NCI-H82 (cell line): ENCODE results near the gene TM2D1.
A peak's percentile ranks its signal among the peaks of the same experiment; 100 is the strongest.

Source experiments
- DNase-seq: peaks from one replicate; lab custom pipeline; 2025; lab: John Stamatoyannopoulos, UW

Gene TM2D1

DNA sequence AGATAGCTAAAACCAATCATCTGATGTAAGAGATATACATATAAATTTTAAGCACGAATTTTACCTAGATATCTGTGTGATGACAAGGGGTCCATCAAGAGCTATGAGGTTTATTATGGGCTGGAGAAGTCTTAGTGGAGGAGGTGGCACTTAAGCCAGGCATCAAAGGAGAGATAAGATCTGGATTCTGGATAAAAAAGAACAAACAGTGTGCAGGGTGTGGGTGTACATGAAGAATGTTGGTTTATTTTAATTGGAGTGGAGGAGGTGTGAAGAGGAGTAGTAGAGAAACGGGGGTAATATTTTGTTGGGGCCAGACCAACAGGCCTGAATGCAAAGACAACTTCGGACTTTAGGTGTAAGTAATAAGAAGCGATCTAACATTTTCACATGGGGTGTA is 80.6 kb downstream of the TM2D1 start:
- DNase-seq: no peak

- no peak for DNase-seq
Observed at GRCh38 chr1:61642475-61643232, 82.3 kb downstream of the TM2D1 start.

DNA sequence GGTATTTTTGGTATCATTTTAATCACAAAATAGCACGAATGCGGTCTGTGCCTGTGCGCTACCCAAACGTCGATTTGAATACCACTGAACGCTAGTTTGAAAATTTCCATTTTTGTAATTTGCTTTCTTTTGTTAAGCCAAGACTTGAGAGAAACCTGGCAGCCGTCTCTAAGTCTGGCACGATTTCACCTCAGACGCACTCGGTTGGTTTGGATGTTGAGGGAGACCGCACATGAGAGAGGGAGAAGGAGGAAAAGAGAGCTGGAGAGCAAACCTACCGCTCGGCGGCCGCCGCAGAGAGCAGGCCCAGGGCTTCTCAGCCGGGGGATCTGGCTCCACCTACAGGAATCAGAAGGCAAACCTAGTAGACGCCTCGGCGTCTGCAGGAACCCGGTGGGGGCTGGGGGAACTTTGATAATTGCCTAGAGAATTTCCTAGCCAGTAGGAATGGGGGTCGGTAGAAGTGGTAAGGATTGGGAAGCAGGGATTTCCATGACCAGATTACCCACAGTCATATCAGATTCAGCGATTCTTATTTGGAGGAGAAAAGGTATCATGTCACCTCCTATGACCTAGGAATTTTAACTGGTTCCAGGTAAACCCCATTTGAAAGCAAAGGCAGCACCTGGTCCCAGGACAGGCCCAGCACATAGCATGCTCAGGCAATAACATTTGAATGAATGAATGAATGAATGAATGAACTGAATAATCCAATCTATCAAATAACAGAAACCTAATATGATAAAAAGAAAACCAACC is 83.2 kb downstream of the TM2D1 start:
- DNase-seq: peak; percentile 38

DNA sequence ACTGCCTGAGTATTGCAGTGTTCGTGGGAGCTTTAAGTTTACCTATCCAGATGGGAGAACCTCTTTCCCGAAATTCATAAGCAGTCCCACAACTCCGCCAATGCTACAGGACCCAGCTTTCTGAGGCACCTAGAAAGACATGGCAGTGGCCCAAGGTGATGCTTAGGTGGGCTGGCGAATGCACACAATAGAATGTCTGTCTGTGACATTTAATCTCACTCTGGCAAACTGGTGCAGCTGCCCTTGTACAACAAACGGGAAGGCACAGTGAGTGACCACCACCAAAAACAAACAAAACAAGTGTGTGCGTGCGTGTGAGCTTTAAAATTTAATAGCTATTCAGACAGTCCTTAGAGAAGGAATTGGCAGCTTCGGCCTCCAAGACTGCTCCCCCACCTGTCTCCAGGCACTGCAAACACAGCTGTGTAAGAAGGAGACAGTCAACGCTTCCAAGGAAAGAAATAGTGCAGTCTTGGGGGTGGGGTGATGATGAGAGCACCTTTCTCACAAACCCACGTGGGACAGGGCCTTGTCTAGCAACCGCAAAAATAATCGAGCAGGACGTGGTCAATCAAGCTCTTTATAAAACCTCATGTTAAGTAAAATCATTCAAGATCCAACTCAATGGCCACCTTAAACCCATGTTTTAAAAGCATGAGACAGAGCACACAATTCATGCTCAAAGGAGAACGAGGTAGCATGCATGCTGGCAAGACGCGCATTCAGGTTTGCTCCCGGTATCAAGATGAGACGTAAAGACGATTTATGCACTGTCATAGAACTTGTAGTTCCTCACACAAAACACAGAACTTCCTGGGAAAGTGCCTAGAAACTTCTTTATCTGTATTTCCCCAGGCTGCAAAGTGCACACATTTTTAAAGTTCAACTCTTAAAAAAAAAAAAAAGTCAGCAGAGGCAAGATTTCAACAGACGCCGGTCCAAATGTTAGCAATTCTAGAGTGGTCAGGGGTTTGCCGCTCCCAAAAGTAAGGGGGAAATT is 84.1 kb downstream of the TM2D1 start:
- no peak for DNase-seq

GRCh38 chr1:61639608-61640336 is 85.2 kb downstream of the TM2D1 start:
- no peak for DNase-seq

DNA sequence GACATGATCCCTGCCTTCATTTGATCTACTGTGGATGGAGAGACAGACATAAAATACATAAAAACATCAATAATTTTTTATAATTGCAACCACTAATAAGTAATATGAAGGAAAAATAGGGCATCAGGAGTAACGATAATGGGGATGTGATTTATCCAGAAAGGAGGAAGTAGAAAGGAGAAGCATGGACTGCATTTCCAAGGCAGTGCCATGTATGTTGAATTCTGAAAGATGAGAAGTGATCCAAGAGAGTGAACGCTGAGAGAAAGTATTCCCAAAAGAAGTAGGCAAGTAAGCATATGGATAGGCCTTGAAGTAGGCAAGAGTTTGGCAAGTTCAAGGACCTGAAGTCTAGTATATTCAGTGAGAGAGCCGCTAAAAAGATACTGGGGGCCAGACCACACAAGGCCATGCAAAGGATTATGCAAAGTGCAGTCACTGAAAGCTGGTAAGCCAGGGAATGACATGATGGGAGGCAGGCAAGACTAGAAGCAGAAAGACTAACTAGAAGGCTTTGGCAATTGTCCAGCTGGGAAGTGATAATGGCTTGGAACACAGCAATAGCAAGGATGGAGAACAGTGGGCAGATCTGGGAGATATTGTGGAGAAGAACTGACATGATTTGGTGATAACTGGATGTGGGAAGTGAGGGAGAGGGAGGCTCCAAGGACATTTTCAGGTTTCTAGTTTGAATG is 85.9 kb downstream of the TM2D1 start:
- peak; percentile 76 for DNase-seq

GRCh38 chr1:61638296-61638695 is 86.6 kb downstream of the TM2D1 start:
- no peak for DNase-seq

- DNase-seq: no peak
Observed at GRCh38 chr1:61637470-61637869, 87.5 kb downstream of the TM2D1 start.

DNA sequence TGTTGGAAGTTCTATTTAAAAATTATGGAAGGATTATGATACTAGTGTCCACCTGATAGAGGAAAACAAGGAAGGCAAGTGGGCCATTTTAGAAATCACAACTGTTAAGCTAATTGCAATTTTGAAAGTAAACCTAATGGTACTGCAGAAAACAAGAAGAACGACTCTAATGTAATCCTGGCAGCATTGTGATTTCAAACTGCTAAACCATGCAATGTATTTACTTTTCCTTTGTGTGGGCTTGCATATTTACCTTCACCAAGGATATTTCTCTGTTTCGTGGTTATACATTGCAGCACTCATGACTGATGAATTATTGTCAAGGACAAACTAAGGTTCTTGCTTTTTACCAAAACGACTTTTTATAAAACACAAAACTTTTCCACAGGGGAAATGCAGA is 88.1 kb downstream of the TM2D1 start:
- DNase-seq: no peak

GRCh38 chr1:61636376-61636775 is 88.6 kb downstream of the TM2D1 start:
- peak; percentile 9 for DNase-seq

- DNase-seq: no peak
Observed at GRCh38 chr1:61635557-61635956, 89.4 kb downstream of the TM2D1 start.

DNA sequence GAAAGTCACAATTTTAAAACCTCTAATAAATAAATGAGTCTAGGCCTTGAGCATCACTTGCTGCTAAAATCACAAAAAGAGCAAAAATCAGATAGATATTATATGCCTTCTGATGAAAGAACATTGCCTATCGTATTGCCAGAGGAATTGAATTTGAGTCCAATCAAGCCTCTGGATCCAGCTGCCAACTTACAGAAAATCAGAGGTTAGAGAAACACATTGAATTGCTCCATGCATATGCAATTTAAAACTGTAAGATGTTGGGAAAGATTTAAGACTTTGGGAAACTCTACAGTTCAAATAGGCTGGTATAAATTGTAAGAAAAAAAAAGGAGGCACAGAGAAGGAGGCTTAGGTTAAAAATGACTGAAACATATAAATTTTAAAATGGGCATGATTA is 93.5 kb downstream of the TM2D1 start:
- no peak for DNase-seq
